Karpas-422 (cell line): ENCODE results near the gene TAF11. TPM values are rescaled to one million over a fixed set of nuclear protein-coding genes. Genes with fewer than 3 reads are reported as not detected.
"Not testable (repeated sequence)": the region's sequence is repeated elsewhere in the genome, so short reads cannot be mapped to it uniquely, and the experiment has no call there.

Experiments used
- DNase-seq: peaks from one replicate; pipeline ENCODE4 v3.0.0-alpha.2; 2015
- H2AFZ ChIP-seq: fragments of 200-600 bp; sonication (generic); 2 replicates; pipeline ENCODE4 v1.6.1; 2014; ENCODE audit warnings: antibody characterized with exemption, low read length, mixed read lengths
- H3K27ac ChIP-seq: fragments of 200-600 bp; sonication (generic); 2 replicates; pipeline ENCODE4 v1.5.1; 2014; ENCODE audit warnings: mild to moderate bottlenecking, low read length, moderate library complexity
- H3K27me3 ChIP-seq: fragments of 200-600 bp; sonication (generic); 2 replicates; pipeline ENCODE4 v1.6.1; 2014; ENCODE audit warnings: low read length, mixed read lengths
- H3K36me3 ChIP-seq: fragments of 200-600 bp; sonication (generic); 2 replicates; pipeline ENCODE4 v1.6.1; 2014; ENCODE audit warnings: low read length, mixed read lengths; ENCODE audit not compliant: insufficient read depth
- H3K4me1 ChIP-seq: fragments of 200-600 bp; sonication (generic); 2 replicates; pipeline ENCODE4 v1.6.1; 2014; ENCODE audit warnings: mild to moderate bottlenecking, low read length, mixed read lengths
- H3K4me2 ChIP-seq: fragments of 200-600 bp; sonication (generic); 2 replicates; pipeline ENCODE4 v1.6.1; 2014; ENCODE audit warnings: low read length, low read depth, mild to moderate bottlenecking; ENCODE audit not compliant: poor library complexity, severe bottlenecking
- H3K4me3 ChIP-seq: fragments of 200-600 bp; sonication (generic); 2 replicates; pipeline ENCODE4 v1.5.1; 2014; ENCODE audit warnings: mild to moderate bottlenecking, antibody characterized with exemption, low read length, mixed read lengths
- H3K79me2 ChIP-seq: fragments of 200-600 bp; sonication (generic); 2 replicates; pipeline ENCODE4 v1.6.1; 2014; ENCODE audit warnings: mild to moderate bottlenecking, low read length, mixed read lengths
- H3K9ac ChIP-seq: fragments of 200-600 bp; sonication (generic); 2 replicates; pipeline ENCODE4 v1.6.0; 2014; ENCODE audit warnings: low read length
- H3K9me2 ChIP-seq: fragments of 200-600 bp; sonication (generic), shearing (Covaris generic); replicated peaks from 2 replicates; pipeline ENCODE4 v1.6.0; 2014; ENCODE audit warnings: mild to moderate bottlenecking, low read length, moderate library complexity; ENCODE audit not compliant: insufficient read depth
- H3K9me3 ChIP-seq: fragments of 300-700, 200-600 bp; sonication (generic); 2 replicates; pipeline ENCODE4 v1.6.1; 2014; ENCODE audit warnings: low read length, mixed read lengths
- H4K20me1 ChIP-seq: fragments of 200-600 bp; sonication (generic); 2 replicates; pipeline ENCODE4 v1.6.1; 2014; ENCODE audit warnings: mild to moderate bottlenecking, antibody characterized with exemption, low read length, low read depth; ENCODE audit not compliant: insufficient read depth
- total RNA-seq: library from RNA; depleted of rRNA; stranded (reverse); fragments of >200 nt; shearing (Covaris generic); gene quantifications from 2 replicates; pipeline ENCODE4 v1.2.3, GENCODE V29; 2014; ENCODE audit warnings: low replicate concordance

The TAF11 gene
- total RNA-seq, 1 experiment from 2014 or later = 19.1 TPM

- not testable (repeated sequence) for H3K9me3 ChIP-seq, H3K27ac ChIP-seq, H3K9ac ChIP-seq, H3K4me2 ChIP-seq, H3K27me3 ChIP-seq, H3K4me3 ChIP-seq, H2AFZ ChIP-seq, H3K9me2 ChIP-seq, H4K20me1 ChIP-seq, DNase-seq
- Histone ChIP-seq H3K36me3 (peaks cover 11% of the 10 kb centered on the region; the same call in 1 of the 2 replicates), H3K4me1 (peaks cover 27% of the 10 kb centered on the region), H3K79me2 (peaks cover 66% of the 10 kb centered on the region)
Observed at GRCh38 chr6:34885837-34886236, 2.0 kb downstream of the TAF11 start.

DNA sequence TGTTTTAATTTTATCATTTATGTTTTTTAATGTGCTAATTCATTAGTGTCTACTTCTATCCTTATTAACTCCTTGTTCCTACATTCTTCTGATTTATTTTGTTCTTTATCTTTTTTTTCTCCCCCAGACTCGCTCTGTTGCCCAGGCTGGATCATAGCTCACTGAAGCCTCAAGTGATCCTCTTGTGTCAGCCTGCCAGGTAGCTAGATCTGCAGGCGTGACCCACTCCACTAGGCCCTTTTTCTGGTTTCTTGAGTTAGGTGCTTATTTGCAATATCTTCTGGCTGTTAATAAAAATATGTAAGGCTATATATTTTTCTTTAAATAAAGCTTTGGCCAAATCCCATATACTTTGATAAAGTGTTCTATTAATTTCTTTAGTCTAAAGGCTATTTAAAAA, 2.8 kb downstream of the TAF11 start:
- no peak overlapping the region for H3K27ac ChIP-seq
- H3K9me2 ChIP-seq = no peaks in the 10 kb centered on the region
- H3K4me1 ChIP-seq = peaks cover 19% of the 10 kb centered on the region
- H4K20me1 ChIP-seq = no peaks in the 10 kb centered on the region
- H3K9ac ChIP-seq = no peak overlapping the region
- peaks cover 14% of the 10 kb centered on the region; the same call in 1 of the 2 replicates for H3K36me3 ChIP-seq
- no peak for DNase-seq
- no peaks in the 10 kb centered on the region for H3K27me3 ChIP-seq
- H3K4me3 ChIP-seq = no peak overlapping the region
- no peak overlapping the region for H3K4me2 ChIP-seq
- peaks cover 61% of the 10 kb centered on the region for H3K79me2 ChIP-seq
- no peak overlapping the region for H2AFZ ChIP-seq
- H3K9me3 ChIP-seq = no peaks in the 10 kb centered on the region

- not testable (repeated sequence) for H3K9ac ChIP-seq, H2AFZ ChIP-seq, H3K9me3 ChIP-seq, H3K4me3 ChIP-seq, H4K20me1 ChIP-seq, H3K9me2 ChIP-seq, H3K4me2 ChIP-seq, H3K27ac ChIP-seq, H3K27me3 ChIP-seq, DNase-seq
- Histone ChIP-seq H3K4me1 (peaks cover 17% of the 10 kb centered on the region), H3K36me3 (peaks cover 19% of the 10 kb centered on the region; the same call in 1 of the 2 replicates), H3K79me2 (peaks cover 64% of the 10 kb centered on the region)
Observed at GRCh38 chr6:34884073-34884472, 3.8 kb downstream of the TAF11 start.

GRCh38 chr6:34877869-34878485, 9.9 kb downstream of the TAF11 start:
- Histone ChIP-seq H3K79me2 (peaks cover 22% of the 10 kb centered on the region), H3K4me1 (no peaks in the 10 kb centered on the region), H3K9me3 (no peaks in the 10 kb centered on the region), H2AFZ (no peak overlapping the region), H4K20me1 (no peaks in the 10 kb centered on the region), H3K9ac (no peak overlapping the region), H3K9me2 (no peaks in the 10 kb centered on the region), H3K36me3 (peaks cover 35% of the 10 kb centered on the region; the same call in 1 of the 2 replicates), H3K4me3 (no peak overlapping the region), H3K27me3 (no peaks in the 10 kb centered on the region), H3K27ac (no peak overlapping the region), H3K4me2 (no peak overlapping the region)
- DNase-seq = no peak

DNA sequence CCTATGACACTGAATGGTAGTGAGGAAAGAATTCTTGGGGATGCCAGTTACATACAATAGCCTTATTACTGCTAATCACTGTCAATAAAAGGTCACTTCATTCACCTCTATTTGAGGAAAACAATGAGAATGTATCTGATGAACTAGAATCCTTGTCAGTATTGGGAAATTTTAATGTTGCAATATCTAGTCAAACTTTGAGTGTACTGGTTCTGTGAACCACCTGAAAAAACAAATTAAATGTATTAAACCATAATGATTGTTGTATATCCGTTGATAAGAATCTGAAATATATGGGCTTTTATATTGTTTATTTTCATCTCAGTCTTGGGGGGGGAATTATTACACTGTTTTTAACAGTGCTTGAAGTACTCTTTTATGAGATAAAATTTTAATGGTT, 10.6 kb downstream of the TAF11 start:
- Histone ChIP-seq H3K9me2 (no peaks in the 10 kb centered on the region), H3K79me2 (peaks cover 17% of the 10 kb centered on the region), H3K4me3 (no peak overlapping the region), H3K9me3 (no peaks in the 10 kb centered on the region), H3K36me3 (peaks cover 41% of the 10 kb centered on the region; the same call in 1 of the 2 replicates), H3K4me1 (no peaks in the 10 kb centered on the region), H3K4me2 (no peak overlapping the region), H4K20me1 (no peaks in the 10 kb centered on the region), H3K9ac (no peak overlapping the region), H2AFZ (no peak overlapping the region), H3K27ac (no peak overlapping the region), H3K27me3 (no peaks in the 10 kb centered on the region)
- no peak for DNase-seq

- no peak for DNase-seq
- no peaks in the 10 kb centered on the region for H4K20me1 ChIP-seq
- no peaks in the 10 kb centered on the region for H3K9me2 ChIP-seq
- peaks cover 41% of the 10 kb centered on the region; the same call in 1 of the 2 replicates for H3K36me3 ChIP-seq
- H3K27me3 ChIP-seq = no peaks in the 10 kb centered on the region
- H2AFZ ChIP-seq = no peak overlapping the region
- H3K27ac ChIP-seq = no peak overlapping the region
- no peak overlapping the region for H3K4me3 ChIP-seq
- H3K9ac ChIP-seq = no peak overlapping the region
- no peaks in the 10 kb centered on the region for H3K9me3 ChIP-seq
- H3K4me1 ChIP-seq = no peaks in the 10 kb centered on the region
- peaks cover 17% of the 10 kb centered on the region for H3K79me2 ChIP-seq
- H3K4me2 ChIP-seq = no peak overlapping the region
Observed at GRCh38 chr6:34876472-34876871, 11.4 kb downstream of the TAF11 start.

DNA sequence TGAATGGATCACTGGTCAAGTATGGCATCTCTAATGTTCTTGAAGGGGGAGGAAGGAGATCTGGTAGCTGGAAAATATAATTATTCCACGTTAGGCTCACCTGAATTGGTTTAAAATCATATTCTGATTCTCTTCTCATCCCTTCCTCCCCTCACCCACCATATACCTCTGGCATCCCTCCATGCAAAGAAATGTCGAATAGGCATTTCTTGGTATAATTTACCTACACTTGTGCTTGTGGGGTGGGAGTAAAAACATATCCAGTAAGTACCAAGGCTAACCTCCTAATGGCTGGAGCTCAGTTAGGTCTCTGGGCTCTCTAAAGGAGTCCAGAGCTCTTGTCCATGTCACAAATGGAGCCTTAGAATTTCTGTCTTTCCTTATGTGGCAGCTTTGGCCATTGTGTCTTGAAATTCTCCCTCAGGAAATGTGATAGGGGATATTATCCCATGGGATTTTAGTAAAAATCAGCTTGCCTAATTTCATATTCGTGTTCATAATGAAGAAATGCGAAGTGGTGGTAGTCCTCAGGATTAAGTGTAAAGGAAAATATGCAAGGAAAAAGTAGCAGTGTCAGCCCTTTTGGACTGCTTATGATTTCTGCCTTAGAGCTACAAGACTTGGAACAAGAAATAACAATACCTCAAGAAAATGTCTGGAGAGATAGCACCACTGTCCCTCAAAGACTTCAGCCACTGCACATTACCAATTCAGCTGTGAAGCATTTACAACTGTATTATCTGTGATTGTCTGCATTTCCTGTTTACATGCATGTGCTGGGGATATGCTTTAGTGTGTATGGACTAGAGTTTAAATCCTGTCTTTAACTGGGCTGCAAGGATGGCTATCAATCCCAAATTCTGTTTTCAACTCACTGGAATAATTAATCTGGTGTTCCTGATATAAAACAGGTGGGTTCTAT, 12.3 kb downstream of the TAF11 start:
- Histone ChIP-seq H3K9ac (no peak overlapping the region), H2AFZ (no peak overlapping the region), H4K20me1 (no peaks in the 10 kb centered on the region), H3K27me3 (no peaks in the 10 kb centered on the region), H3K4me3 (no peak overlapping the region), H3K27ac (no peak overlapping the region), H3K4me2 (no peak overlapping the region), H3K4me1 (no peaks in the 10 kb centered on the region), H3K36me3 (peaks cover 44% of the 10 kb centered on the region; the same call in 1 of the 2 replicates), H3K9me2 (no peaks in the 10 kb centered on the region), H3K9me3 (no peaks in the 10 kb centered on the region), H3K79me2 (peaks cover 11% of the 10 kb centered on the region)
- DNase-seq = no peak

- Histone ChIP-seq H3K9me2 (no peaks in the 10 kb centered on the region), H3K27ac (no peak overlapping the region), H3K9ac (no peak overlapping the region), H3K4me2 (no peak overlapping the region), H3K9me3 (no peaks in the 10 kb centered on the region), H2AFZ (no peak overlapping the region), H3K27me3 (no peaks in the 10 kb centered on the region), H3K4me1 (no peaks in the 10 kb centered on the region), H3K79me2 (no peaks in the 10 kb centered on the region), H3K4me3 (no peak overlapping the region), H3K36me3 (peaks cover 26% of the 10 kb centered on the region; the same call in 1 of the 2 replicates), H4K20me1 (no peaks in the 10 kb centered on the region)
- DNase-seq = no peak
Observed at GRCh38 chr6:34872332-34872731, 15.5 kb downstream of the TAF11 start.
